ENCODE results near the gene XAGE1B. TPM values are rescaled to one million over a fixed set of nuclear protein-coding genes. Genes with fewer than 3 reads are reported as not detected.

XAGE1B gene
- total RNA-seq, 1 experiment from 2014 or later = not detected

DNA sequence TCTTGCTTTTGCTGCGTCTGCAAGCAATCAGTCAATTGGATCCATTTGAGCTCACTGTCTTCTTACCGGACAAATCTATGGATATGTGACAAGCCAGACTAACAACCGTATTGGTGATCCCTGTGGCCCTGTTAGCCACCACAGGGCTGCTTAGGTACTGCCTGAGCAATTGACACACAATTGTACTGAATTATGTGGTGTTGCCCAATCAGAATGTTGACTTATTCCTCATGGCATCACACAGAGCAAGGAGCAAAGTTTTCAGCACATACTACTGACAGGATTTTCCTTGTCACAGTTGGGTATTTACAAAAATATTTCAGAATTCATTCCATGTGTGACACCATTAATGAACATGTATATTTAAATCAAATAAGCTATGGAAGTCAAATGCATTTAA, 41.3 kb upstream of the XAGE1B start:
- H3K4me1 Mint-ChIP-seq = no peaks in the 10 kb centered on the region

More for the DNA sequence above, 41.3 kb upstream of the XAGE1B start:
- Histone ChIP-seq H2BK20ac (ENCODE audit: low read depth, low read length, poor library complexity, severe bottlenecking) (no peak overlapping the region), H3K56ac (ENCODE audit: insufficient read length, low read depth, low read length) (no peak overlapping the region), H2AFZ (ENCODE audit: low read length) (no peak overlapping the region), H4K91ac (ENCODE audit: insufficient read length, low read depth, low read length) (no peak overlapping the region), H2BK15ac (ENCODE audit: low read depth, low read length) (no peak overlapping the region), H3K9ac (ENCODE audit: extremely low read depth, insufficient read length, low read length) (no peak overlapping the region), H3K79me2 (ENCODE audit: insufficient read depth, low read length) (no peaks in the 10 kb centered on the region), H2BK12ac (ENCODE audit: insufficient read length, low read depth, low read length) (no peak overlapping the region), H2BK5ac (ENCODE audit: insufficient read length, low read length) (no peak overlapping the region), H2AK5ac (ENCODE audit: insufficient read length, low read length) (no peak overlapping the region), H3K23me2 (ENCODE audit: insufficient read length, low read depth, low read length, poor library complexity, severe bottlenecking) (no peaks in the 10 kb centered on the region), H3K4me1 (ENCODE audit: insufficient read depth, low read length) (no peaks in the 10 kb centered on the region), H3K27me3 (ENCODE audit: insufficient read depth, low read length) (no peaks in the 10 kb centered on the region), H4K20me1 (ENCODE audit: control insufficient read depth, insufficient read depth, insufficient read length) (no peaks in the 10 kb centered on the region), H3K4me2 (ENCODE audit: insufficient read depth, insufficient read length, low read length) (no peak overlapping the region), H3T11ph (ENCODE audit: low read length) (no peak overlapping the region), H4K8ac (replicated peaks; ENCODE audit: insufficient read length, low read depth, low read length) (no peak overlapping the region), H3K18ac (ENCODE audit: insufficient read length, low read depth, low read length) (no peak overlapping the region), H3K4ac (ENCODE audit: low read depth, low read length) (no peak overlapping the region), H4K5ac (ENCODE audit: insufficient read length, low read depth, low read length) (no peak overlapping the region), H3K14ac (ENCODE audit: insufficient read depth, low read length) (no peak overlapping the region), H3K79me1 (ENCODE audit: insufficient read depth, low read depth, low read length, poor library complexity, severe bottlenecking) (no peaks in the 10 kb centered on the region), H3K23ac (ENCODE audit: insufficient read length, low read depth, low read length) (no peak overlapping the region), H3K27ac (ENCODE audit: insufficient read length, low read depth, low read length) (no peak overlapping the region), H3K9me3 (ENCODE audit: control insufficient read depth, low read depth, low read length) (peaks cover 42% of the 10 kb centered on the region), H2BK120ac (ENCODE audit: low read depth, low read length, poor library complexity, severe bottlenecking) (no peak overlapping the region)
- H3K9me3 Mint-ChIP-seq = peaks cover 69 to 76% of the 10 kb centered on the region in 2 experiments
- no CpG with 5 or more reads among the region's 3 CpGs for WGBS (ENCODE audit: extremely low coverage, insufficient read length, low lambda C conversion rate)
- DNase-seq = no peak
- no peaks in the 10 kb centered on the region; a peak in 2 of 7 replicates for H3K36me3 Mint-ChIP-seq (ENCODE audit: insufficient read depth in 1 of 3, low read depth in 3 of 3)
- no peak overlapping the region for H3K27ac Mint-ChIP-seq
- peaks cover 9% of the 10 kb centered on the region; the same call in 1 of the 2 replicates for H3K27me3 Mint-ChIP-seq (ENCODE audit: low read depth)
- no peak overlapping the region for H3K4me3 Mint-ChIP-seq
- TF ChIP-seq, protein P1, sequence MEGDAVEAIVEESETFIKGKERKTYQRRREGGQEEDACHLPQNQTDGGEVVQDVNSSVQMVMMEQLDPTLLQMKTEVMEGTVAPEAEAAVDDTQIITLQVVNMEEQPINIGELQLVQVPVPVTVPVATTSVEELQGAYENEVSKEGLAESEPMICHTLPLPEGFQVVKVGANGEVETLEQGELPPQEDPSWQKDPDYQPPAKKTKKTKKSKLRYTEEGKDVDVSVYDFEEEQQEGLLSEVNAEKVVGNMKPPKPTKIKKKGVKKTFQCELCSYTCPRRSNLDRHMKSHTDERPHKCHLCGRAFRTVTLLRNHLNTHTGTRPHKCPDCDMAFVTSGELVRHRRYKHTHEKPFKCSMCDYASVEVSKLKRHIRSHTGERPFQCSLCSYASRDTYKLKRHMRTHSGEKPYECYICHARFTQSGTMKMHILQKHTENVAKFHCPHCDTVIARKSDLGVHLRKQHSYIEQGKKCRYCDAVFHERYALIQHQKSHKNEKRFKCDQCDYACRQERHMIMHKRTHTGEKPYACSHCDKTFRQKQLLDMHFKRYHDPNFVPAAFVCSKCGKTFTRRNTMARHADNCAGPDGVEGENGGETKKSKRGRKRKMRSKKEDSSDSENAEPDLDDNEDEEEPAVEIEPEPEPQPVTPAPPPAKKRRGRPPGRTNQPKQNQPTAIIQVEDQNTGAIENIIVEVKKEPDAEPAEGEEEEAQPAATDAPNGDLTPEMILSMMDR (conservative IDR thresholded peaks at IDR 0.05) = no peak
